Sigmoid colon (tissue), 4 donors: ENCODE results near the gene ATP6V0E2.

Experiments
- POLR2AphosphoS5 ChIP-seq, 4 donors: sonication (generic); formaldehyde crosslinking; IDR thresholded peaks; one replicate each; pipeline ENCODE4 v1.6.1; 2017; ENCODE audit warnings: antibody characterized with exemption in 4 of 4
- TF ChIP-seq, protein P1 (sequence below), 4 experiments: fragments of 450-650 bp in 3 of 4; fragments of 200-600 bp in 1 of 4; IDR thresholded peaks; one replicate each; pipeline ENCODE4 v1.5.1; 2016 to 2019; ENCODE audit warnings: antibody characterized with exemption in 4 of 4, mild to moderate bottlenecking in 3 of 4, moderate library complexity in 2 of 4

DNA sequence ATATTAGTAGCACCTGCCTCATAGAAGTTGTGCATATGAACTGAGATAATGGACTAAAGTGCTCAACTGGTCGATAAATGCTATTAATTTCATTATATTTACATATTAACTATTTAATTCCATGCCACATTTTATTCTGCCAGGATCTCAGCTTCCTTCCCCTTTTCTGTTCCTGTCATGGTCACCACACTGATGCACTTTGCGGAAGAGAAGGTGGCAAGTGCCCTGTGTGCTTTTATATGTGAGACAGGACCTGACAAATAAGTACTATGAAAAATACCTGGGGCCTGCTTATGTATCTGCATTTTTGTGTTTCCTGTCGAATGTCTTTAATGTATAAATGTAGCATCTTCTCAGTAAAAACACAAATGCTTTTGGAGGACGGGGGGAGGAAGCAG is 12.2 kb downstream of the ATP6V0E2 start:
- TF ChIP-seq, protein P1, sequence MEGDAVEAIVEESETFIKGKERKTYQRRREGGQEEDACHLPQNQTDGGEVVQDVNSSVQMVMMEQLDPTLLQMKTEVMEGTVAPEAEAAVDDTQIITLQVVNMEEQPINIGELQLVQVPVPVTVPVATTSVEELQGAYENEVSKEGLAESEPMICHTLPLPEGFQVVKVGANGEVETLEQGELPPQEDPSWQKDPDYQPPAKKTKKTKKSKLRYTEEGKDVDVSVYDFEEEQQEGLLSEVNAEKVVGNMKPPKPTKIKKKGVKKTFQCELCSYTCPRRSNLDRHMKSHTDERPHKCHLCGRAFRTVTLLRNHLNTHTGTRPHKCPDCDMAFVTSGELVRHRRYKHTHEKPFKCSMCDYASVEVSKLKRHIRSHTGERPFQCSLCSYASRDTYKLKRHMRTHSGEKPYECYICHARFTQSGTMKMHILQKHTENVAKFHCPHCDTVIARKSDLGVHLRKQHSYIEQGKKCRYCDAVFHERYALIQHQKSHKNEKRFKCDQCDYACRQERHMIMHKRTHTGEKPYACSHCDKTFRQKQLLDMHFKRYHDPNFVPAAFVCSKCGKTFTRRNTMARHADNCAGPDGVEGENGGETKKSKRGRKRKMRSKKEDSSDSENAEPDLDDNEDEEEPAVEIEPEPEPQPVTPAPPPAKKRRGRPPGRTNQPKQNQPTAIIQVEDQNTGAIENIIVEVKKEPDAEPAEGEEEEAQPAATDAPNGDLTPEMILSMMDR (IDR thresholded peaks at IDR 0.05): no peak
- TF ChIP-seq POLR2AphosphoS5 (IDR thresholded peaks at IDR 0.05): no peak
